Erythroblast (primary cell): Measurements from ENCODE around the gene TENM4.

Source experiments
- DNase-seq, 2 experiments: peaks; one replicate each; lab custom pipeline; 2025; lab: John Stamatoyannopoulos, UW
- GATA1 ChIP-seq: IDR thresholded peaks from 2 replicates; pipeline ENCODE4 v1.6.1; 2011; ENCODE audit warnings: low read depth, mild to moderate bottlenecking, control low read depth, low read length, moderate library complexity
- POLR2A ChIP-seq: IDR thresholded peaks from 2 replicates; pipeline ENCODE4 v1.6.1; 2011; ENCODE audit warnings: mild to moderate bottlenecking, low read length

TENM4 gene

GRCh38 chr11:79438631-79439409, 2.0 kb downstream of the TENM4 start:
- TF ChIP-seq GATA1 (no peak), POLR2A (no peak)
- DNase-seq: no peak

- DNase-seq: no peak
- no peak for TF ChIP-seq POLR2A
- TF ChIP-seq GATA1: no peak
Measured at GRCh38 chr11:79437981-79438630, 2.7 kb downstream of the TENM4 start.

GRCh38 chr11:79437278-79437980, 3.4 kb downstream of the TENM4 start:
- TF ChIP-seq POLR2A (no peak), GATA1 (no peak)
- DNase-seq: no peak

- TF ChIP-seq POLR2A: no peak
- TF ChIP-seq GATA1: no peak
- DNase-seq: no peak
Measured at GRCh38 chr11:79436919-79437277, 3.9 kb downstream of the TENM4 start.

- DNase-seq: no peak
- TF ChIP-seq POLR2A (no peak), GATA1 (no peak)
Measured at GRCh38 chr11:79434283-79434682, 6.5 kb downstream of the TENM4 start.

- no peak for DNase-seq
- TF ChIP-seq POLR2A: no peak
- no peak for TF ChIP-seq GATA1
Measured at GRCh38 chr11:79432138-79432537, 8.7 kb downstream of the TENM4 start.

- DNase-seq: no peak
- TF ChIP-seq GATA1 (no peak), POLR2A (no peak)
Measured at GRCh38 chr11:79431535-79431934, 9.3 kb downstream of the TENM4 start.

GRCh38 chr11:79430280-79430679, 10.6 kb downstream of the TENM4 start:
- DNase-seq: no peak
- TF ChIP-seq GATA1: no peak
- no peak for TF ChIP-seq POLR2A

GRCh38 chr11:79428406-79428805, 12.4 kb downstream of the TENM4 start:
- DNase-seq: no peak
- no peak for TF ChIP-seq GATA1
- TF ChIP-seq POLR2A: no peak

GRCh38 chr11:79427611-79428327, 13.1 kb downstream of the TENM4 start:
- no peak for DNase-seq
- TF ChIP-seq GATA1: no peak
- no peak for TF ChIP-seq POLR2A

- no peak for DNase-seq
- TF ChIP-seq GATA1 (no peak), POLR2A (no peak)
Measured at GRCh38 chr11:79427126-79427525, 13.7 kb downstream of the TENM4 start.

- TF ChIP-seq POLR2A: no peak
- TF ChIP-seq GATA1: no peak
- DNase-seq: no peak
Measured at GRCh38 chr11:79425463-79425862, 15.4 kb downstream of the TENM4 start.

GRCh38 chr11:79423736-79424135, 17.1 kb downstream of the TENM4 start:
- TF ChIP-seq POLR2A (no peak), GATA1 (no peak)
- no peak for DNase-seq
